ENCODE measurements around the gene NFIX.

Gene NFIX

DNA sequence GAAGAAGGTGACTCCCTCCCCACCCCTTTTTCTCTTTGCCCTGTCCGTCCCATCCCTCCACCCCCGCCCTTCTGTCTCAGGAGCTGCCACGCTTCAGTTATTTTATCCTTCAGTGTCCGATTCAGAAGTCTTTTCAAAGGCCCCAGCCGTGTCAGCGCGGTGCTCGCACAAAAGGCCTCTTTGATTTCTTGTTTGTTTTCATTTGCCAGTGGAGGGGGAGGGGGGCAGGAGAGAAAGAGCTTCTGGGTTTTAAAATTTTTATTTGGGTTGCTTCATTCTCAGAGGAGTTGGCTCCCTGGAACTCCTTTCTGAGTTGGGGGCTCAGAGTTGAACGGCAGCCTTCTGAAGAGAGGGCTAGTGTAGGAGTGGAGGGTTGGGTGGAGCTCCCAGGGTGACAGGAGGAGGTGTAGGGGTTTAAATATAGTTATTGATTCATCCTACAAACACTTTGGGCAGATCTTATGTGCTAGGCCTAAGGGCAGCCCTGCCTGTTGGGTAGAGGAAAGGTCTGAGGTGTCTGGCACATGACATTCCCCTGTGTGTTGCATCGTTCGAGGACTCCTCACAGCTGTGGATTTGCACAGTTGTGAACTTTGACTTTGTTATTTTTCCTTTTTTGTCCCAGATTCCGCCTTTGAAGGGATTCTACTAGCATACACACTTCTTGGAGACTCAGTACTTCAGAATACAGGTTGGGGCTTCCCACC lies 36.8 kb downstream of the NFIX start:
- peaks cover 25% of the 10 kb centered on the region for H3K4me1 ChIP-seq
- no peaks in the 10 kb centered on the region for H3K36me3 ChIP-seq (replicated peaks)
- H3K9me3 ChIP-seq, result no peaks in the 10 kb centered on the region
- no peaks in the 10 kb centered on the region for H3K27me3 ChIP-seq (ENCODE audit: low read depth)
- in situ Hi-C loops (cut with MboI; ENCODE audit: low sequenced_read_pairs), result no loop called here
- H3K4me3 ChIP-seq, result no peak overlapping the region
- peak; percentile 77 to 82 for DNase-seq (ENCODE audit: low spot score in 2 of 2)

DNA sequence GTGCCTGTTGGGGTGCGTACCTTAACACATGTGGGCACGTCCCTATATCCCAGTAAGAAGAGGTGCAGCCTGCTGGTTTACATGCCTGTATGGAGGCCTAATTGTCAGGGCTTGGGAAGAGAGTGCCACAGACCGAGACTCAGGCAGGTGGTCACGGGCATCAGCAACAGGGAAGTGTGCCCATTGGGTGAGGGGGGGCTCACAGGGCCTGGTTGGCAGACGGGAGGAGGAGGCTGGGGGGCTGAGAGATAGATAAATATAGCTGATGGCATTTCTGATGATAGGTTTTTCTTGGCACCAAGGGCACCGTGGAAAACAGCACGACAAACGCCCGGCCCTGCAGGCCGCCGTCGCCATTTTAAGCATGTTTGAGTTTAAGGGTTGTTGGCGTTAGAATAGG lies 37.6 kb downstream of the NFIX start:
- in situ Hi-C loops (cut with MboI; ENCODE audit: low sequenced_read_pairs), result no loop called here

DNA sequence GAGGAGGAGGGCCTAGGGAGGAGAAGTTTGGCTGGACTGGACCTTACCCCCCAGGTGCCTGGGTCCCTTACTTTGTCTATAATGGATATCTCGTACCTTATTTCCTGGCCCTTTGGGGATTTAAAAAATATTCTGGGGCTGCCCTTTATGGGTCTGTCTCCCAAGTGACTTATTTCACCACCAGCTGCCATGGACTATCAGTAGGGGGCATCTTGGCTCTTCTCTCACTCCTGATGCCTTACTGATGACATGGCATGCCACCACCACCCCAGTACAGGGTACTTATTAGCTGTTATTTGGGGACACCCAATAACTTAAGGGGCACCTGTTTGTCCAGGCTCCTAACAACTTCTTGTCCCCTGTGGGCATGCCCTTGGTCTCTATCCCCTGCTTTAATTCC lies 38.0 kb downstream of the NFIX start:
- DNase-seq (ENCODE audit: low spot score in 2 of 2), result no peak
- Histone ChIP-seq H3K4me1 (peaks cover 25% of the 10 kb centered on the region), H3K4me3 (no peak overlapping the region), H3K36me3 (replicated peaks) (no peaks in the 10 kb centered on the region), H3K27me3 (ENCODE audit: low read depth) (no peaks in the 10 kb centered on the region), H3K9me3 (no peaks in the 10 kb centered on the region)
- in situ Hi-C loops (cut with MboI; ENCODE audit: low sequenced_read_pairs), result no loop called here

More for the DNA sequence above, 37.6 kb downstream of the NFIX start:
- Histone ChIP-seq H3K4me3 (no peak overlapping the region), H3K36me3 (replicated peaks) (no peaks in the 10 kb centered on the region), H3K9me3 (no peaks in the 10 kb centered on the region), H3K27me3 (ENCODE audit: low read depth) (no peaks in the 10 kb centered on the region), H3K4me1 (peaks cover 25% of the 10 kb centered on the region)
- no peak for DNase-seq (ENCODE audit: low spot score in 2 of 2)

DNA sequence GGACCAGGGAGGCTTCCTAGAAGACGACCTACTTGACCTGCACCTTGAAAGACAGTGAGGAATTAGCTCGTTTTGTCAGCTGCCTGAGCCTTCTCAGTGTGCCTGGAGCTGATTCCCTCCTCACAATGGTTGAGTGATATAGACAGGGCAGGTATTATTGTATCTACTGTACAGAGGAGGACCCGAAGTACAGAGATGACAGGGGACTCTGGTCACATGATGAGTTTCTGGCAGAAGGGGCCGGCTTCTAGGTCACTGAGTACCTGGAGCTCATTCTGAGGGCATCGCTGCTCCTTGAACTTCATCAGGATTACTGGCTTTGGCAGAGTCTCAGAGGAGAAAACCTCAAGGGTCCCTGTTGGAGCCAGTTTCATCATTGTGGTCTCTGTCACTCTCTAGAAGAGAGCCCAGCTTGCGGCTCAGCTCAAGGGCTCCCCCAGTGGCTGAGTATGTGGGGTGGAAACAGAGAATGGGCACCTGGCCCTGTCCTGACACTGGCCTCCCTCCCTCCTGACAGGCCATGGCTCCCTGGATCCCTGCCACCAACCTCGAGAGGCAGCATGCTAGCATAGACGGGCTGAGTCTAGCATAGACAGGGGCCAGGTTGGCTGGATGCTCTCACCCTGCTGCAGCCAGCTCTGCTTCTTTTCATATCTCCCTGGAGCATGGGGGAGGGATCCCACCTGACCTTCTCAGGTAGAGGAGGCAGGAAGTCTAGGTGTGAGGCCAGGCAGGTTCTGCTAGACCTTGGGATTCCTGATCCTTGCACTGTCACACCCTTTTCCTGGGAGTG lies 38.7 kb downstream of the NFIX start:
- Histone ChIP-seq H3K36me3 (replicated peaks) (no peaks in the 10 kb centered on the region), H3K27me3 (ENCODE audit: low read depth) (no peaks in the 10 kb centered on the region), H3K4me3 (no peak overlapping the region), H3K9me3 (no peaks in the 10 kb centered on the region), H3K4me1 (peaks cover 25% of the 10 kb centered on the region)
- in situ Hi-C loops (cut with MboI; ENCODE audit: low sequenced_read_pairs), result no loop called here
- peak; percentile 23 to 78 for DNase-seq (ENCODE audit: low spot score in 2 of 2)

DNA sequence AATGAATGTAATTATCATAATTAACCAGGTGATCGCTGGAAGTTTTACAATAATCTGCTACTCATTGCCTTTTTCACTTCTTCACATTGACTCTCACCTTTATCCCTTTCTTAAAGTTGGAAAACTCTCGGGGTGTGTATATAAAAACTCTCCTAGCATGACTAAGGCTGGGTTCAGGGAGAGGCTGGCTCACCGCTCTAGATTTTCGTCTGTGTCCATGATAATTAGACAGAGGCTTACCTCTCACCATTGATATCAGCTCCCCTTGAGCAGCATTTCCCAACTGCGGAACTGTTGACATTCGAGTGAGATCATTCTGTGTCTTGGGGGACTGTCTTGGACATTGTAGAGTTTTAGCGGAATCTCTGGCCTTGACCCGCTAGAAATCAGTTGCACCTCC lies 39.4 kb downstream of the NFIX start:
- H3K4me1 ChIP-seq, result peaks cover 25% of the 10 kb centered on the region
- no peak overlapping the region for H3K4me3 ChIP-seq
- no peaks in the 10 kb centered on the region for H3K27me3 ChIP-seq (ENCODE audit: low read depth)
- in situ Hi-C loops (cut with MboI; ENCODE audit: low sequenced_read_pairs), result no loop called here
- no peak for DNase-seq (ENCODE audit: low spot score in 2 of 2)
- H3K36me3 ChIP-seq (replicated peaks), result no peaks in the 10 kb centered on the region
- H3K9me3 ChIP-seq, result no peaks in the 10 kb centered on the region

DNA sequence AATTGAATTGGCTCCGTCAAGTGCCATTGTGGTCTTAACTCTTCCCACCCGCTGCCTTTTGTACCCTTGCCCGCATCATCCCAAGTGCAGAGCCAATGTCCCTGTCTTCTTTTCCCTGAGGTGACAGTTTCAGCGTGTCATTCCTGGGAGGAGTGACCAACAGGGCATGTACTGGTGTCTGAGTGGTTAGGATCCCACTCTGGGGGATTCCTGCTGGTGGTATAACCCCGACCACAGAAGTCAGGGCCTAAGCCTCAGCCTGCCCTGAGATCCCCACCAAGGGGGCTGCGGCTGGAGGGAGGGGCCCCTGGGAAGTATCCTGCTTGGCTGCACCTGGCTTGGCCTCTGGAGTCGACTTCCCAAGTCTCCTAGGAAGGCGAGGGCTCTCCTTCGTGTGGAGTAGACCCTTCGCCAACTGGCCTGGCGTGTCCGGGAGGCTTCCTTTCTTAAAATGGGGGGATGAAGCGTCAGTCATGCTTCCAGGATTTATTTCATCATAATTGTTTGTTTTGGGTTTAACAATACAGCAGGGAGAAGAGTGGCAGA lies 40.6 kb downstream of the NFIX start:
- H3K36me3 ChIP-seq (replicated peaks), result no peaks in the 10 kb centered on the region
- H3K27me3 ChIP-seq (ENCODE audit: low read depth), result no peaks in the 10 kb centered on the region
- no peaks in the 10 kb centered on the region for H3K9me3 ChIP-seq
- H3K4me3 ChIP-seq, result no peak overlapping the region
- H3K4me1 ChIP-seq, result peaks cover 25% of the 10 kb centered on the region
- in situ Hi-C loops (cut with MboI; ENCODE audit: low sequenced_read_pairs), result no loop called here
- no peak for DNase-seq (ENCODE audit: low spot score in 2 of 2)

DNA sequence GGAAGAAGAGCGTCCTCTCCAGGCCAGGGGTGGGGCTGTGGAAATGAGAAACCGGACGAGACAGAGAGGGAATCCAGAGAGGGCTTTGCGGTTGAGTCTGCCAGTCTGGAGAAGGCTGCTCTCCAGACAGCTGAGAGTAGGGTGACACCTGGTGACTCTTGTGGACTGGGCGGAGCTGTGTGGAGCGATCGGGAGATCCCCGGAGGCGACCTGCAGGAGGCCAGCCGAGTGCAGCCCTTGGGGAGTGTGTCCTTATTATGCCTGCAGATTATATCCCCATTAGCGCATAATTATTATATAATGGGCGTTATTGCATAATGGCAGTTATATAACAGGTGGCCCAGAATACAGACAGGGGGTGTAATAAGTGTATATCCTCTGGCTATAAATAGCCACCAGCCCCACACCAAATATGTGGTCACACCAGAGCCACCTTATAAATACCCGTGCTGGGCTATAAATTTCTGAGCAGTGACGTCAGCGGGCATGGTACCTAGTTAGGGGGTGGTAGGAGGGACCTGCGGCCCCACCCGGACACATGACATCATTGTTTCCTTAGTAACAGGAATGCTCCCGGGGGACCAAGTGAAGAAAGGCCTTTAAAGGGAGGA lies 41.2 kb downstream of the NFIX start:
- Histone ChIP-seq H3K9me3 (no peaks in the 10 kb centered on the region), H3K36me3 (replicated peaks) (no peaks in the 10 kb centered on the region), H3K4me1 (peaks cover 22% of the 10 kb centered on the region), H3K27me3 (ENCODE audit: low read depth) (no peaks in the 10 kb centered on the region), H3K4me3 (no peak overlapping the region)
- DNase-seq (ENCODE audit: low spot score in 2 of 2), result peak in 1 of 2 experiments; percentile 48
- in situ Hi-C loops (cut with MboI; ENCODE audit: low sequenced_read_pairs), result no loop called here

DNA sequence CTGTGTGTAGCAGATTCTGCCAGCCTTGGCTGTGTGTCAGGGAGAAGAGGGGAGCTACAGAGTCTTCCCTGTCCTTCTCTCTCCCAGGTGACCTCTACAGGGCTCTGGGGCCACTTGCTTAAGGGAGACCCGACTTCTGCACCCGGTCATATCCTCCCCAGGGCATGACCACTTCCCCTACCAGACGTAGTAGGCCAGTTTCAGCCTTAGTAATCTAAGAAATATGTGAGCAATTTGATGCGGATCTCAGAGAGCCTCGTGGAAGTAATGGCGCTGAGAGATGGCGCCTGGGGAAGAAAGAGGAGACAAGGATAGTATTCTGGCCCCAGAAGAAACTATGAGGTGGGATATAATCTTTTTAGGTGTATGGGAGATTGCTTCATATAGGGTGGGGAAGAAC lies 41.9 kb downstream of the NFIX start:
- Histone ChIP-seq H3K4me1 (peaks cover 15% of the 10 kb centered on the region), H3K27me3 (ENCODE audit: low read depth) (no peaks in the 10 kb centered on the region), H3K4me3 (no peak overlapping the region), H3K9me3 (no peaks in the 10 kb centered on the region), H3K36me3 (replicated peaks) (no peaks in the 10 kb centered on the region)
- in situ Hi-C loops (cut with MboI; ENCODE audit: low sequenced_read_pairs), result no loop called here
- no peak for DNase-seq (ENCODE audit: low spot score in 2 of 2)

DNA sequence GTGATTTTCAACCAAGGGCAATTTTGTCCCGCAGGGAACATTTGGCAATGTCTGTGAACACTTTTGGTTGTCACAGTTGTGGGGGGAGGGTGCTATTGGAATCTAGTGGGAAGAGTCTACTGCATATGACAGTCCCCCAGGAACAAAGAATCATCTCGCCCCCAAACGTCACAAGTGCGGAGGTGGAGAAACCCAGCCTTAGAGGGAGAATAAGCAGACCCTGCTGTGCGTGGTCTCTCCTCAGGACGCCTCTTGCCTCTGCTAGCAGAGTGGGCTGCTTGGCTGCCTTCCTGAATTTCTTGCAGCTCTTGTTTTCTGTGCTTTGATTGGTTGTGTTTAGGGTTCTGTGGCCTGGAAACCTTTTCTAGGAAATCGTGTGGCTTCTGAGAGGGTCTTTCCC lies 42.5 kb downstream of the NFIX start:
- H3K4me3 ChIP-seq, result no peak overlapping the region
- H3K4me1 ChIP-seq, result peaks cover 9% of the 10 kb centered on the region
- H3K36me3 ChIP-seq (replicated peaks), result no peaks in the 10 kb centered on the region
- no peaks in the 10 kb centered on the region for H3K27me3 ChIP-seq (ENCODE audit: low read depth)
- H3K9me3 ChIP-seq, result no peaks in the 10 kb centered on the region
- in situ Hi-C loops (cut with MboI; ENCODE audit: low sequenced_read_pairs), result no loop called here
- DNase-seq (ENCODE audit: low spot score in 2 of 2), result no peak

DNA sequence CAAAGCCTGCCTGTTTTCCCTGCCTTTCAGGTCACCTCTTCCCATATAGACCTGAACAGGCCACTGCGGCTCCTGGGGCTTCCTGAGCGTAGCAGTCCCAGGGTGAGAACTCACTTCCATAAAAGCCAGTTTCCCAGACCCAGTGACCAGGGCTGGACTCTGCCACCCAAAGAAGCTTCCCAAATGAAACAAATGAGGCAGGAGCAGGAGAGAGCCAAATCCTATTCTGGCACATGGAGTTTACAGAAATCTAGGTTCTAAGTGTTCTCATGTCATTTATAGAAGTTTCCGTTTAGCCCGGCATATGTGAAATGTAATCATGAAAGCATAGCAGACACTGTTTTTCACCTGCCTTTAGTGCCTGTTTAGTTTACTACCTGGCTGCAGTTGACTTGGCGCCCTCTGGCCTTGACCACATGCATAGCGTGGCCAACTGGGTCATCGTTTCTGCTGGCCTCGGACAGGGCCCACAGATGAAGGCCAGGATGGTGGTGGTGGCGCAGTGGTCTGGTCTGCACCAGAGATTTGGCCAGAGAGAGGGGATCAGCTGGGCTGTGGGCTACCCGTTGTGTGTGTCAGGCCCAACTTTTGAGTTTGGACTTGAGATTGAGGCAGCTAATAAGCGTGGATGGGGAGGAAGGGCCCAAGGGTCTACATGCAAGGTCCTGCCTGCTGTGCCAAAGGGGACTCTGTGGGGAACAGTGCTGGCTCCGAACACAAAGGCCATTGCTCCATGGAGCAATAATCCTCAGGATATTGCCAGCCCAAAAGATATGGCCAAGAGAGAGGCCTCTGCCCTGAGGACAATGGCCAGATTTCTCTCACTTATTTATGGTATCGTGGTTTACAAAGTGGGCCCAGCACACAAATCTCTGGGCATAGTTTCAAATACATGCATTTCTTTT lies 43.3 kb downstream of the NFIX start:
- in situ Hi-C loops (cut with MboI; ENCODE audit: low sequenced_read_pairs), result no loop called here
- Histone ChIP-seq H3K4me1 (peaks cover 9% of the 10 kb centered on the region), H3K9me3 (no peaks in the 10 kb centered on the region), H3K36me3 (replicated peaks) (no peaks in the 10 kb centered on the region), H3K4me3 (no peak overlapping the region), H3K27me3 (ENCODE audit: low read depth) (no peaks in the 10 kb centered on the region)
- no peak for DNase-seq (ENCODE audit: low spot score in 2 of 2)

DNA sequence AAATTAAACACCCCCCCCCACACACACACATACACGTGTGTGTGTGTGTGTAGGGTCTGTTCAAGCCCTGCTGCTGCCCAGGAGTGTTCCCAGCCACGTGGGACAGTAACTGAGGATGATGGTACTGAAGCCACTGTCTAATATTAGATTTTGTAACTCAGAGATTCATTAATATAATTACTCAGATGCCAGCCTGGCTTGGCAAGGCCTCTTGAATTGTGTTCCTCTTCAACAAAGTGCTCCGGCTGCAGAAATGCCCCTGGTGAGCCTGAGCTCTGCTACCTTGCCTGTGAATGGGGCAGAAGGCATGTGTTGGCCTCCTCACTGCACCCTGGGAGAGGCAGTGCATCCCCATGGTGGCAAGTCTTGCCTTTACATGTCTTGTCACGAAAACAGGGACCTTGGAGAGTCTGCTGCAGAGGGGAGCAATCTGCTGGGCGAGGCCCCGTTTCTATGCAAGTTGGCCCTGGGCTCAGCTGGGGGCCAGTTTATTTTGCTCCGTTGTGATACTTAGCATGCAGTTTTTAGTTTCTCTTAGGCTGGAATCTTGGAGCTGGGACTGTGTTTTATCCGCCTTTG lies 44.0 kb downstream of the NFIX start:
- Histone ChIP-seq H3K36me3 (replicated peaks) (no peaks in the 10 kb centered on the region), H3K27me3 (ENCODE audit: low read depth) (no peaks in the 10 kb centered on the region), H3K9me3 (no peaks in the 10 kb centered on the region), H3K4me3 (no peak overlapping the region), H3K4me1 (peaks cover 9% of the 10 kb centered on the region)
- in situ Hi-C loops (cut with MboI; ENCODE audit: low sequenced_read_pairs), result no loop called here
- DNase-seq (ENCODE audit: low spot score in 2 of 2), result no peak

DNA sequence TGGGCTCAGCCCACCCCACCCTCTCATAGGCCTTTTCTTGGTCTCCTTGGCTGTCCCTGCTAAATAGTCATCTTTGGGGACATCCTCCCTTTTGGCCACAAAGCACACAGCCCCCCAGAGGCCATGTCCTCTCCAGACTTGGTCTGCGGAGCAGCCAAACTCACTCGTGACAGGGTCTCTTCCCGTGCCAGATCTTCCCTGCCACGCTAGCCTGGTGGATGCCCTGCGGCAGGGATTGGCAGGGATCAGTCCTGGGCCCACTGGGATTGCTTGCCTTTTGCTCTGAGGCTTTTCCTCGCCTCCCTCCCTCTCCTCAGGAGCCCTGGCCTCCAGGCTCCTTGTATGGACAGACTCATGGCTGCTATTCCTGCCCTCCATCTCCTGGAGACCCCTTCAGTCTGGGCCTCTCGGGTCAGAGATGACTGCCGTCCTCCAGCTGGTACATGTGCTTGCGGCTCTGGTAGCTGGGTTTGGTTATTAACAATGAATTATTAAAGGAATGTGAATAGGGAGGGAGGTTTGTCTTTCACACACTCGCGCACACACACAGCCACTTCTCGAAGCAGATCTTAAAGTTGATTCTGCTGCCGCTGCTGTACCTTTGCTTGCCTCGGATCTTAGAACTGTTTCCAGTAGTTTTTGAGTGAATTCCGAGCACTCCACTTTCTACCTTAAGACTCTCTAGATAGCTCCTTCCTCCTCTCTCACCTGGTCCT lies 45.1 kb downstream of the NFIX start:
- Histone ChIP-seq H3K27me3 (ENCODE audit: low read depth) (no peaks in the 10 kb centered on the region), H3K9me3 (no peaks in the 10 kb centered on the region), H3K4me3 (no peak overlapping the region), H3K4me1 (peaks cover 9% of the 10 kb centered on the region), H3K36me3 (replicated peaks) (no peaks in the 10 kb centered on the region)
- DNase-seq (ENCODE audit: low spot score in 2 of 2), result no peak
- in situ Hi-C loops (cut with MboI; ENCODE audit: low sequenced_read_pairs), result no loop called here

DNA sequence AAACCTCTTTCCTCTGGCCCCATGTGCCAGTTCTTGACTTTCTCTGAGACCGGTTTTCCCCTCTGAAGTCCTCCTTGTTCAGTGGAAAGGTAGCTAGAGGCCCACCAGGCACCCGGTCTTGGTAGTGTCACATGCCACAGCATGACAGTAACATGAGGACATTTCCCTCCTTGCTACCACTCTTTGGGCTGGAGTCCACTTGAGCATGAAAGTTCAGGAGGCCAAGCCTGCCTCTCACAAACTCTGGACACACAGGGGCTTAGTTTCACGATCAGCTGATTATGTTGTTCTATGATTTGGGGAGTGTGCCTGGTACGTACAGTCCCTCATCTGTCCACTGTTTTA lies 45.6 kb downstream of the NFIX start:
- peaks cover 9% of the 10 kb centered on the region for H3K4me1 ChIP-seq
- in situ Hi-C loops (cut with MboI; ENCODE audit: low sequenced_read_pairs), result no loop called here
- no peaks in the 10 kb centered on the region for H3K9me3 ChIP-seq
- no peak for DNase-seq (ENCODE audit: low spot score in 2 of 2)
- no peaks in the 10 kb centered on the region for H3K36me3 ChIP-seq (replicated peaks)
- no peak overlapping the region for H3K4me3 ChIP-seq
- no peaks in the 10 kb centered on the region for H3K27me3 ChIP-seq (ENCODE audit: low read depth)

All from HAP-1 (cell line).